Measurements from ENCODE around the gene TEX264.
"Not testable (repeated sequence)": the region's sequence is repeated elsewhere in the genome, so short reads cannot be mapped to it uniquely, and the experiment has no call there.

The TEX264 gene

DNA sequence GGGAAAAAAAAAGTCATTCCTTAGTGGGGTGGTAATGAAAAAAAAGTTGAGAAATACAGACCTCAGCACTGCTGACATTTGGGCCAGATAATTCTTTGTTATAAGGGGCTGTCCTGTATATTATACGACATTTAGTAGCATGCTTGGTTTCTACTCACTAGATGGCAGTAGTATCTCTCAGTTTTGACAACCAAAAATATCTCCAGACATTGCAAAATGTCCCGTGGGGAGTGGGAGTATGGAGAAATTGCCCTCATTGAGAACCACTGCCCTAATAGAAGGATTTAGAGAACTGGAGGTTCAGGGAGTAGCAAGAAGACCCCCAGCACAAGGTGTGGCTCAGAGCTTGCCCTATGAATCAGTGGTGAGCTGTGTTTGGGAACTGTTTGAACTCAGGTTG, 28.6 kb upstream of the TEX264 start:
- no peak overlapping the region for H3K4me3 ChIP-seq (replicated peaks; ENCODE audit: low read depth, low read length)
- DNase-seq (ENCODE audit: low read depth) = peak; percentile 45
- TF ChIP-seq, protein P1, sequence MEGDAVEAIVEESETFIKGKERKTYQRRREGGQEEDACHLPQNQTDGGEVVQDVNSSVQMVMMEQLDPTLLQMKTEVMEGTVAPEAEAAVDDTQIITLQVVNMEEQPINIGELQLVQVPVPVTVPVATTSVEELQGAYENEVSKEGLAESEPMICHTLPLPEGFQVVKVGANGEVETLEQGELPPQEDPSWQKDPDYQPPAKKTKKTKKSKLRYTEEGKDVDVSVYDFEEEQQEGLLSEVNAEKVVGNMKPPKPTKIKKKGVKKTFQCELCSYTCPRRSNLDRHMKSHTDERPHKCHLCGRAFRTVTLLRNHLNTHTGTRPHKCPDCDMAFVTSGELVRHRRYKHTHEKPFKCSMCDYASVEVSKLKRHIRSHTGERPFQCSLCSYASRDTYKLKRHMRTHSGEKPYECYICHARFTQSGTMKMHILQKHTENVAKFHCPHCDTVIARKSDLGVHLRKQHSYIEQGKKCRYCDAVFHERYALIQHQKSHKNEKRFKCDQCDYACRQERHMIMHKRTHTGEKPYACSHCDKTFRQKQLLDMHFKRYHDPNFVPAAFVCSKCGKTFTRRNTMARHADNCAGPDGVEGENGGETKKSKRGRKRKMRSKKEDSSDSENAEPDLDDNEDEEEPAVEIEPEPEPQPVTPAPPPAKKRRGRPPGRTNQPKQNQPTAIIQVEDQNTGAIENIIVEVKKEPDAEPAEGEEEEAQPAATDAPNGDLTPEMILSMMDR (IDR thresholded peaks at IDR 0.05; ENCODE audit: low read length, missing control alignments) = peak; percentile 49

DNA sequence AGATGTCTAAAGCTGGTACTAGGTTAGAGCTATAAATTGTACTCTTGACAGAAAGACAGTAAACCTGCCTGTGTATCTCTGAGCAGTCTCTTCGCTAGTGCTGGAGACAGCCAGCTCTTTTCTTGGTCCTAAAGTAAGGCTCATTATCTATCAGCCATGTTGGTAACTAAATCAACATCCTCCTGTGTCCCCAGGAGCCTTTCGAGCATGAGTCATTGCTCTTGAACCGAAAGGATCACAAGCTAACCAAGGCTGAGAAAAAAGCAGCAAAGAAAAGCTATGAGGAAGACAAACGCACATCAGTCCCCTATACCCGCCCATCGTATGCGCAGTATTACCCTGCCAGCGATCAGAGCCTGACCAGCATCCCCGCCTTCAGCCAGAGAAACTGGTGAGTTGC, 25.0 kb upstream of the TEX264 start:
- DNase-seq (ENCODE audit: low read depth) = no peak
- TF ChIP-seq, protein P1 (IDR thresholded peaks at IDR 0.05; ENCODE audit: low read length, missing control alignments) = no peak
- H3K4me3 ChIP-seq (replicated peaks; ENCODE audit: low read depth, low read length) = no peak overlapping the region

DNA sequence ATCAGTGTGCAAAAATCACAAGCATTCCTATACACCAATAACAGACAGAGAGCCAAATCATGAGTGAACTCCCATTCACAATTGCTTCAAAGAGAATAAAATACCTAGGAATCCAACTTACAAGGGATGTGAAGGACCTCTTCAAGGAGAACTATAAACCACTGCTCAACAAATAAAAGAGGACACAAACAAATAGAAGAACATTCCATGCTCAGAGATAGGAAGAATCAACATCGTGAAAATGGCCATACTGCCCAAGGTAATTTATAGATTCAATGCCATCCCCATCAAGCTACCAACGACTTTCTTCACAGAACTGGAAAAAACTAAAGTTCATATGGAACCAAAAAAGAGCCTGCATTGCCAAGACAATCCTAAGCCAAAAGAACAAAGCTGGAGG, 18.9 kb upstream of the TEX264 start:
- DNase-seq (ENCODE audit: low read depth); H3K4me3 ChIP-seq (replicated peaks; ENCODE audit: low read depth, low read length): not testable (repeated sequence)

DNA sequence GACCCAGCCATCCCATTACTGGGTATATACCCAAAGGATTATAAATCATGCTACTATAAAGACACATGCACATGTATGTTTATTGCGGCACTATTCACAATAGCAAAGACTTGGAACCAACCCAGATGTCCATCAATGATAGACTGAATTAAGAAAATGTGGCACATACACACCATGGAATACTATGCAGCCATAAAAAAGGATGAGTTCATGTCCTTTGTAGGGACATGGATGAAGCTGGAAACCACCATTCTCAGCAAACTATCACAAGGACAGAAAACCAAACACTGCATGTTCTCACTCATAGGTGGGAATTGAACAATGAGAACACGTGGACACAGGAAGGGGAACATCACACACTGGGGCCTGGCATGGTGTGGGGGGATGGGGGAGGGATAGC, 17.6 kb upstream of the TEX264 start:
- DNase-seq (ENCODE audit: low read depth); H3K4me3 ChIP-seq (replicated peaks; ENCODE audit: low read depth, low read length): not testable (repeated sequence)

DNA sequence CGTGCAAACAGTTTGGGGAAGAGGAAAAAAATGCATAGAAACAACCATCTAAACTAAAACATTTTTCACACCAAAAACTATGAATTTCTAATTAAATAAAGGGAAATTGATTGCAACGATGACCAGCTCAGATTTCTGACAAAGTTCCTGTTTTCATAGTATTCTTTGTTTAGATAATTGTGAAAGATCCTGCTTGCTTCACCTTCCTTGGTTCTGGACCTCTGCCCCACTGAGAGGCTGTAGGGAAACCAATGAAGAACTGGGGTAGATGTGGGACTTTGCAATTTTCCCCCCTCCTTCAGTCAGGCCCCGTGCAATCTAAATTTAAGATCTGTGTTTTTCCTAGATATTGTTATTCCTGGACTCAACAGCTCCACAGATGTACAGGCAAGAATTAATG, 13.8 kb upstream of the TEX264 start:
- H3K4me3 ChIP-seq (replicated peaks; ENCODE audit: low read depth, low read length) = no peak overlapping the region

DNA sequence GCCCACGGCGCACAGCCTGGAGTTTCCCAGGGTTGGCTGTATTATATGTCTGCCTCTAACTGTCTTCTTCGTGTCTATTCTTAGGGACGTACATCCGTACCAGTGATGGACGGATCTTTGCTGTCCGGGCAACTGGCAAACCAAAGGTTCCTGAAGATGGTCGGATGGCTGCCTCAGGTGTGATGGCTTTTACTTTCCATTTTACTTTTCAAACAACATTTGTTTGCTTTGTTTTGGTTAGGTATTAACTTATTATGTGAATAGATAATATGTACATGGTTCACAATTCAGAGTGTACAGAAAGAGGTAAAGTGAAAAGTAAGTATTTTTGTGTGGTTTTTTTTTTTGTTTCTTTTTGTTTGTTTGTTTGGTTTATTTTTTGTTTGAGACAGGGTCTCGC, 11.1 kb upstream of the TEX264 start:
- no peak for DNase-seq (ENCODE audit: low read depth)
- TF ChIP-seq, protein P1 (IDR thresholded peaks at IDR 0.05; ENCODE audit: low read length, missing control alignments) = no peak
- no peak overlapping the region for H3K4me3 ChIP-seq (replicated peaks; ENCODE audit: low read depth, low read length)

More for the DNA sequence above, 13.8 kb upstream of the TEX264 start:
- no peak for DNase-seq (ENCODE audit: low read depth)
- TF ChIP-seq, protein P1 (IDR thresholded peaks at IDR 0.05; ENCODE audit: low read length, missing control alignments) = no peak

DNA sequence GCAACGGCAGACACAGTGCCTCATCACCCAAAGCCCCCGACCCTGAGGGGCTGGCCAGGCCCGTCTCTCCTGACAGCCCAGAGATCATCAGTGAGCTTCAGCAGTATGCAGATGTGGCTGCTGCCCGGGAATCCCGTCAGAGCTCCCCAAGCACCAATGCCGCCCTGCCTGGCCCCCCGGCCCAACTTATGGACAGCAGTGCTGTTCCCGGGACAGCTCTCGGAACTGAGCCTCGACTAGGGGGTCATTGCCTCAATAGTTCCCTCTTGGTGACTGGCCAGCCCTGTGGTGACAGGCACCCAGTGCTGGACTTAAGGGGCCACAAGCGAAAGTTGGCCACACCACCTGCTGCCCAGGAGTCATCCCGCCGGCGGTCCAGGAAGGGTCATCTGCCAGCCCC, 8.6 kb upstream of the TEX264 start:
- DNase-seq (ENCODE audit: low read depth) = no peak
- TF ChIP-seq, protein P1 (IDR thresholded peaks at IDR 0.05; ENCODE audit: low read length, missing control alignments) = no peak

DNA sequence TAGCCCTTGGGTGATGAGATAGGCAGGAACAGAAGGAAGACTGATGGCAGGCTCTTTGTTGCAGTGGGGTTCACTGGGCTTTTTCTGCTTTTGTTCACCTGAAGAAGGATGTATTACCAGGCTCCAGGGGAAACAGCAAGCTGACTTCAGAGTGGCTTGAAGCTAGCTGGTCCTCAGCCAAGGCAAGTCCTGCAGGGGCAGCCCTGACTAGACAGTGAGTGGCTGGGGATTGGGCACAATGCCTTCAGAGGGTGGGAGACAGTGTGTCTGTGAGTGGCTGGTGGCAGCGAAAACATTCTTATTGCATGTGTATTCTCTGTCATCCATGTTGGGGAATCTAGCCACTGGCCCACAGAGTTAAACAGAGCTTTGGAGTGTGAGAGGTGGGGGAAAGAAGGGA, 2.3 kb upstream of the TEX264 start:
- H3K4me3 ChIP-seq (replicated peaks; ENCODE audit: low read depth, low read length) = no peak overlapping the region
- no peak for DNase-seq (ENCODE audit: low read depth)
- TF ChIP-seq, protein P1 (IDR thresholded peaks at IDR 0.05; ENCODE audit: low read length, missing control alignments) = no peak

More for the DNA sequence above, 8.6 kb upstream of the TEX264 start:
- no peak overlapping the region for H3K4me3 ChIP-seq (replicated peaks; ENCODE audit: low read depth, low read length)

All from fibroblast of pulmonary artery (primary cell).